GM18517 (cell line): Measurements from ENCODE around the gene HPCA.
"Not testable (repeated sequence)": the region's sequence is repeated elsewhere in the genome, so short reads cannot be mapped to it uniquely, and the experiment has no call there.

ENCODE experiments used
- ATAC-seq: cut with Tn5 transposase; IDR thresholded peaks from one replicate; pipeline ENCODE4 v1.9.1; 2021; ENCODE audit warnings: mild to moderate bottlenecking, moderate library complexity; ENCODE audit not compliant: unreplicated experiment

The HPCA gene

DNA sequence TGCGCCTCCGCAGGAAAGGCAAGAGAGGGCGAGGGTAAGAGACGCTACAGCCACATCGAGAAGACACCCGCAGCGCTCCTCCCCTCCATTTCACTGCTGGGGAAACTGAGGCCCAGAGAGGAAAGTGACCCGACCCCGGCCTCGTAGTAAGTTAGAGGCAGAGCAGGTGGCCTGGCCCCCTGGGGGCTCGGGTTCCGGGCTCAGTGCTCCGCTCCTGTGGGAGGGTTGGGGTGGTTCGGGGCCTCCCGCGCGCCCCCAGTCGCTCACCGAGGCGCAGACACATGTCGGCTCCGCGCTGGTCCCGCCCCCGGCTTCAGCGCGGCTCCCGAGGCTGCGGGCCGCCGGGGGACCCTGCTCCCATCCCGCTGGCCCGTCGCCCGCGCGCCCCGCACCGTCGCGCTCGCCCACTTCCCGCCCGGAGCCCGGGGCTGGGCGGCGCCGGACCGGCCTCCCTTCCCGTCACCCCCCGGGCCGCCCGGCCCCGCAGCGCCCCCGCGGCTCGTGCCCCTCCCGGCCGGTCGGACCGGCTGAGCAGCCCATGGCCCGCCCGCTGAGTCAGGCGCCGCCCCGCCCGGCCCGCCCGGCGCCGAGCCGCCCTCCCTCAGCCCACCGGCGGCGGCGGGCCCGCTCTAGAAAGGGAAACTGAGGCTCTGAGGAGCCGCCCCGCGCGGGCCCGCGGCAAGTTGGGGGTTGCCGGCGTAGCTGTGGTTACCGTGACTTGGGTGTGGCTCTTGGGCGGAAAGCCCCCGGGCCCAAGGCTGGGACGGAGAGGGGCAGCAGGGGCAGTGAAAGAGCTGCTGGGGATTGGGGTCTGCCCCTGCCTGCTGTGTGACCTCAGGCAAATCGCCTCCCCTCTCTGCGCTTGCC, 14.9 kb downstream of the HPCA start, which contains the start of gene TMEM54:
TMEM54 (minus strand) TSS at position 434 of the 867 bp plus-strand sequence; CDS start at position 283, 151 bp downstream.
- ATAC-seq = no peak

DNA sequence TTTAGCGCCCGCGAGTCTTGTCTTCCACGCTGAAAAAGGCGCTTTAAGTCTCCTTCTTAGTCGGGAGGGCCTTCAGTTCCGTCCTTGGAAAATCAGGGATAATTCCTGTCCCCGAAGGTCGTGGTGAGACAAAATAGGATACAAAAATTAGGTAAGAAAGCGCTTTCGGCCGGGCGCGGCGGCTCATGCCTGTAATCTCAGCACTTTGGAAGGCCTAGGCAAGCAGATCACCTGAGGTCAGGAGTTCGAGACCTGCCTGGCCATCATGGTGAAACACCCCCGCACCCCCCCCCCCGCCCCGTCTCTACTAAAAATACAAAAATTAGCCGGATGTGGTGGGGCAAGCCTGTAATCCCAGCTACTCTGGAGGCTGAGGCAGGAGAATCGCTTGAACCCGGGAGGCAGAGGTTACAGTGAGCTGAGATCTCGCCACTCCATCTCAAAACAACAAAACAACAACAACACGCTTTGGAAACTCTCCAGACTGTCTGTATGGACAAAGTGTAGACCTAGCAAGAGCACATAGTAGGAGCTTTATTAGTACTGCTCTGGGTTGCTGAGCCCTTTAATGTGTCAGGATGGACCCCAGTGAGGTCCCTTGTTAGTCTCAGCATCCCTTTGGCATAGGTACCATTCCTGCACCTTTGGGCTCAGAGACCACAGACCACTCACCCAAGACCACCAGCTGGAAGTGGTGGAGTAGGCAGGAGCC, 15.7 kb downstream of the HPCA start:
- no peak for ATAC-seq

DNA sequence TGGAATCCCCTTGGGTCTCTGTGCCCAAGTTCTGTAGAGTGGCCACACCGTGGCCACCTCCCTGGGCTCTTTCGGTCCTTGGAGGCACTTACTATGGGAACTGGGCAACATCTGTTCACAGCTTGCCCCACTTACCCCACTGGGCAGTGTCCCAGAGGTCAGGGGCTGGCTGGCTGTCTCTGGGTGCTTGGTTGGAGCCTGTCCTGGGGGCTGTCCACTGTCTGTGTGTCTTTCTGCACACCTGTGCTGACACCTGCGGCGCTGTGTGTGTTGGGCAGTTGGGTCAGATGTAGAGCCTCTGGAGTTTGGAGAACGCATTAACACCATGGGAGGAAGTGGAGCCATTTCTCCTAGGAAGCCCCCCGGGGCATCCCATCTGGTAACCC, 16.2 kb downstream of the HPCA start:
- no peak for ATAC-seq

DNA sequence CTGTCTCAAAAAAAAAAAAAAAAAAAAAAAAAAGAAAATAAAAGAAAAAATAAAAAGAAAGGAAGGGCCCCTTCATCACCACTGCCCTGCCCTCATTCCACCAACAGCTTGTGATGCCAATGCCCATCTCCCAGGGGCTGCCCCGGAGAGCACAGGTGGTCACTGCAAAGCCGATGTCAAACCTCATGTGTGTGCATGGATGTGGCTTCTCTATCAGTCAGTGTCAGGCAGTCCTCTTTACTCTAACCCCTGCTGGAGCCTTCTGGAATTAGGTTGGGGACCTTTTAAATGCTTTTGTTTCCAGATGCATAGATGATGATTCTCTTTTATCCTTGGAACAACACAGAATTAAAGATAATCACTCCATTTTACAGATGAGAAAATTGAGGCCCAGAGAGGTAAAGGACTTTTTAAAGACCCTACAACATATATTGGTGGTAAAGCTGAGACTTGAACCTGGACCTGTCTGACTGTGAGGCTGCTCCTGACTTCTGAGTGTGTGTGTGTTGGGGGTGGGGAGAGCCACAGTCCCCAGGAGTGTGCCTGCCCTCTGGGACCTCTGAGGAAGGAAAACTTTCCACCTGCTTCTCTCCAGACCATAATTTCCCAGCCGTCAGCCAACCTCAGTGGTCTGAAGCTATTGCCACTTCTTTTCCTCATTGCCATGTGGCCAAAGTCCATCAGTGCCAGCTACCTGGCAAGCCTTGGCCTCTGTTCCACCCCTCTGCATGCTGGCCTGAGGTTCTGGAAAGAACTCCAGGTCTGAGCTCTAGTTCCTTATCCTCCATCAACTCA, 17.9 kb downstream of the HPCA start:
- ATAC-seq = no peak

DNA sequence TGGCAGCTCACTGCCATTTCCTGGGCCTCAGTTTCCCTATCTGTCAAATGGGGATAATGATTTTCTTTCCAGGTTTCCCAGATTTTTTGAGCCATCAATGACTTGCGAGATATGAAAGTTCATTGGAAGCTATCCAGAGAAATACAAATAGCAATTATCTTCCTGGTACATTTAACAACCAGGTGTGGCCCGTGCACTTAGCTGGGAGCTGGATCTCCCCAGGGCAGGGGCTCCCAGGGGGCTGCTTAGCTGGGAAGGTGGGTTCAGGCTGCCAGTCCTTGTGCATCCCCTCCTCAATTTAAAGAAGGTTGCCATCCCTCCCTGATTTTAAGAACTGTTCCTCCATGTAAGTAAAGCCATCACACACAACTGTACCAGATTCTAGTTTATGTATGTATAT, 18.5 kb downstream of the HPCA start:
- no peak for ATAC-seq

DNA sequence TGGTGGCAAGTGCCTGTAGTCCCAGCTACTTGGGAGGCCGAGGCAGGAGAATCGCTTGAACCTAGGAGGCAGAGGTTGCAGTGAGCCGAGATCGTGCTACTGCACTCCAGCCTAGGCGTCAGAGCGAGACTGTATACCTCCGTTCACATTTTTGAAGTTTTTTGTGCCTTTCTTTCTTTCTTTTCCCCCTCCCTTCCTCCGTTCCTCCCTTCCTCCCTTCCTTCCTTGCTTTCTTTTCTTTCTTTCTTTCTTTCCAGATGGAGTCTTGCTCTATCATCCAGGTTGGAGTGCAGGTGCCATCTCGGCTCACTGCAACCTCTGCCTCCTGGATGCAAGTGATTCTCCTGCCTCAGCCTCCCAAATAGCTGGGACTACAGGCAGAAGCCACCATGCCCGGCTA, 19.3 kb downstream of the HPCA start:
- not testable (repeated sequence) for ATAC-seq

DNA sequence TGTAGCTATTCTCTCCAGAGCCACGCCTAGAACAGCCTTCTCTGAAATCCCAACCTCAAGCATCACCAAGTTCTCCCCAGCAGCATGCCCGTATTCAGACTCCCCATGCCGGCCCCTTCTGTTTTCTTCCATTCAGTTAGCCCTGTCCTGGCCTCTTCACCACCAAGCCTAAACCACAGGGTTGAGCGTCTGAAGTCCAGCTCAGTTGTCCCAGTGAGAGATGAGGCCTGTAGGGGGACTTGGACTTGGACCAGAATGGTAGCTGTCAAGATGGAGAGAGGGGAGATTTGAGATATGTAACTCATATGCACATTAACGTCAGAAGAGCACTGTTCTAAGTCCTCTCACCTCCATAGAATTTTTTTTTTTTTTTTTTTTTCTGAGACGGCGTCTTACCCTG, 20.4 kb downstream of the HPCA start:
- ATAC-seq = no peak

DNA sequence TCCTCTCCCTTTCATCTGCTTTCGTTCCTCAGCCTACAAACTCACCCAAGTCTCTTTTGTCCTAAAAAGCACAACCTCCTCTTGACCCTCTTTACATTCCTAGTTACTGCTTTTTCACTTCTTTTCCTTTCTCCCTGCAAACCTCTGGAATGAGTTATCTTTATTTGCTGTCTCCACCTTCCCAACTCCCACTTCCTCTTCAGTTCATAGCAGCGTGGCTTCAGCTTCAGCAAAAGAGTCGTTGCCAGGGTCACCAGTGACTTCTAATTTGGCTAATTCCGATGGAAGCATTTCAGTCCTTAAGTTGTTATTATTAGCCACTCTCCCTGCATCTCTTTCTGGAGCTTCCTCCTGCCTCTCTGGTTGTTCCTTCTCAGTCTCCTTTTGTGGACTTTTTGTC, 21.1 kb downstream of the HPCA start:
- no peak for ATAC-seq

DNA sequence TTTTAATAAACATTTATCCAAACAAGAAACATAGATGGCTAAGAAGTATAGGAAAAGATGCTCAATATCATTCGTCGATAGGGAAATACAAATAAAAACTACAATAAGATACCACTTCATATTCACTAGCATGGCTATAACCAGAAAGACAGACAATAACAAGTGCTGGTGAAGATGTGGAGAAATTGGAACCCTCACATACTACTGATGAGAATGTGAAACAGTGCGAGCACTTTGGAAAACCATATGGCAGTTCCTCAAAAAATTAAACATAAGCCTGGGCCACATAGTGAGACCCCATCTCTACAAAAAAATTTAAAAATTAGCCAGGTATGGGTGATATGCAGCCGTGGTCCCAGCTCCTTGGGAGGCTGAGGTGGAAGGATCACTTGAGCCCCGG, 24.0 kb downstream of the HPCA start:
- ATAC-seq = no peak

DNA sequence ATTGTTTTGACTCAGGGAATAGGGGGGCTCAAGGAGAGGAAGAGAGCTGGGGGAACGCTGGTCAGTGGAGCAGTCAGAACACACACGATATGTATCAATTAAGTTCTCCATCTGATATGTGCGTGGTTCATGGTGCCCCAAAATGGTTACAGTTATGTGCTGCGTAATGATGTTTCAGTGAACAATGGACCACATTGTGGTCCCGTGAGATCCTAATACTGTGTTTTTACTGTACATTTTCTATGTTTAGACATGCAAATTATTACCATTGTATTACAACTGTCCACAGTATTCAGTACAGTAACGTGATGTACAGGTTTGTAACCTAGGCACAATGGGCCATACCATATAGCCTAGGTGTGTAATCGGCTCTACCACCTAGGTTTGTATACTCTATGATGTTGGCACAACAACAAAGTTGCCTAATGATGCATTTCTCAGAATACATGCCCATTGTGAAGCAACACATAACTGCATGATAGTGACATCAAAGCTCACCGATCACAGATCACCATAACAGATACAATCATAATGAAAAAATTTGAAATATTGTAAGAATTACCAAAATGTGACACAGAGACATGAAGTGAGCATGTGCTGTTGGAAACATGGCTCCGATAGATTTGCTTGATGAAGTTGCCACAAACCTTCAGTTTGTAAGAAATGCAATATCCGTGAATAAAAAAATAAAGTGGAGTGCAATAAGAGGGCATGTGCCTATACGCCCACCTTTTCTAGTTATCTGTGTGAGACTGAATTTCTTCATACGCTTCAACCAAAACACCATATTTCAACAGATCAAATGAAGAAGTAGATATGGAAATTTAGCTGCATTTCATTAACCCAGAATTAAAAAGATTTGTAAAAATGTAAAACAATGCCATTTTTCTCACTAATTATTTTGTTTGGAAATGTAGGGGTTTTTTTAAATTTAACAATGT, 29.7 kb downstream of the HPCA start:
- ATAC-seq = no peak

DNA sequence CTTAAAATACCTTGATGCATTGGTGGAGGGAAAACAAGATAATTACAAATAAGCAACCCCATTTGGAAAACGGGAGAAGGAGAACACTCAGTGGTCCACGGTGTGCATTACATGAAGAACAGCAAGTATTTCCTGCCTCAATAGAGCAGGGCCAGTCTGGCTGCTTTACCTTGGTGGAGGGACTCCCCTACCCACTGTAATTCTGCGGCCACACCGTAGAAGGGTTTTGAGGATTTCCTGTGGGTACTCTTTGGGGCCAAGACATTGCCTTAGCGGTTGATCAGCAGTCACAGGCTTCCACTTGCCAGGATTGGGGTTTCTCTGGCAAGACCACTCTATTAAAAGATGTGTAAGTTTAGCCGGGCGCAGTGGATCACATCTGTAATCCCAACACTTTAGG, 31.2 kb downstream of the HPCA start:
- ATAC-seq = no peak

DNA sequence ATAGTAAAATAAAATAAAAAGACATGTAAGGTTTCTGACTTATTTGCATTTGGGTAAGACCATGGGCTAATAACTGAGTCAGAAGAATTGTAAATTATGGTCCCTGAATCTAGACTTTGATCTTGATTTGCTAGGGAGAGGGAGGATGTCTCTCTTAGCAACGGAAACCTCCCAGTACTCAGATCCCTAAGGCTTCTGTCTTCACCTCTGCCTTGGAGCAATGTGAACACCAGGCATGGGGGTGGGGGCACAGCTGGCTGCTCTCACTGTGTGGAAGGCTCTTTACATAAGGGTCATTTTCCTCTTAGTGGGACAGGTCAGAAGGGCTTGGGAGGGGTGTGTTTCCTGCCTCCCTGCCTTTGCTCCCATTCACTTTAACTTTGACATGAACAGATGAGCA, 31.9 kb downstream of the HPCA start:
- no peak for ATAC-seq

DNA sequence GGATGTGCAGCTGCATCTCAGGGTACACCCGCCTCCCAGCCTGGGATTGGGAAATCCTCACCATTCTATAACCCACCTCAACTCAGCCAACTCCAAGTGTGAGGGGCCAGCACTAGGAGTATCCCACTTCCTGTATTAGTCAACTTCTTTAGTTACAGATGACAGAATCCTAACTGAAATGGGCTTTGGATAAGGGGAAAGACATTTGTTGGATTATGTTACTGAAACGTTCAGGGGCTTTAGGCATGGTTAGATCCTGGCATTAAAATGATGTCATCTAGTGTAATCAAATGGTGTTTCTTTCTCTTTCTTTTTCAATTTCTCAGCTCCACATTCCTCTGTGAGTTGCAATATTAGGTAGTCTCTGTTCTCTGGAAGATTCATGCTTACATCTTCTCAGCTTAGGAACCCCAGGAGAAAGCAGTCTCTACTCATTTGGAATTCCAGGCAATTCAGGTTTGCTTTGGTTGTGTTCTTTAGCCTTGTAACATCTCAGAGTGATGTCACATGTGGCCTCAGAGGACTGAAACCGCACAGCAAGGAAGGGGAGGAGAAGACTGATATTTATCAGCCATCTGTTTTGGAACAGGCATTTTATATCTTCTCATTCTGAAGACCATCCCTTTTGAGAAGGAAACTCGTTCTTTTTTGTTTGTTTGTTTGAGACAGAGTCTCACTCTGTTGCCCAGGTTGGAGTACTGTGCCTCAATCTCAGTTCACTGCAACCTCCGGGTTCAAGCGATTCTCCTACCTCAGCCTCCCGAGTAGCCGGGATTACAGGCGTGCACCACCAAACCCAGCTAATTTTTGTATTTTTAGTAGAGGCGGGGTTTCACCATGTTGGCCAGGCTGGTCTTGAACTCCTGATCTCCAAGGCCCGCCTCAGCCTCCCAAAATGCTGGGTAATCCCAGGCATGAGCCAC, 33.8 kb downstream of the HPCA start:
- no peak for ATAC-seq

DNA sequence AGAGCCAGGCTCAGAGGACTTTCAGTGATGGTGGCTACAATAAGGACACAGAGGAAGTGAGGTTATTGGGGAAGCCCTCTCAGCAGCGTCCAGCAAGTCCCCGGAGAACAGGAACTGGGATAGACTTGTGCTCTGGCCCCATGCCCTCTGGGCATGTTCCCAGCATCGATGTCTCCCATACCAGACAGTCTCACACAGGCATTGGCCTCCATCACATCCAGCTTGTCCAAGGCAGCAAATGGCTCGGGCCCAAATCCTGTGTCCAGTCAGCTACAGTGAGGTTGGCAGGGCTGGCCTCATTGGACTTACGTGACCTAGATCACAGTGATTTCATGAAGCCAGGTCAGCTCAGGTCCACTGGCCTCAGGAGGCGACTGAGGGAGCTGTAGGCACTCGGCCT, 34.5 kb downstream of the HPCA start:
- no peak for ATAC-seq

DNA sequence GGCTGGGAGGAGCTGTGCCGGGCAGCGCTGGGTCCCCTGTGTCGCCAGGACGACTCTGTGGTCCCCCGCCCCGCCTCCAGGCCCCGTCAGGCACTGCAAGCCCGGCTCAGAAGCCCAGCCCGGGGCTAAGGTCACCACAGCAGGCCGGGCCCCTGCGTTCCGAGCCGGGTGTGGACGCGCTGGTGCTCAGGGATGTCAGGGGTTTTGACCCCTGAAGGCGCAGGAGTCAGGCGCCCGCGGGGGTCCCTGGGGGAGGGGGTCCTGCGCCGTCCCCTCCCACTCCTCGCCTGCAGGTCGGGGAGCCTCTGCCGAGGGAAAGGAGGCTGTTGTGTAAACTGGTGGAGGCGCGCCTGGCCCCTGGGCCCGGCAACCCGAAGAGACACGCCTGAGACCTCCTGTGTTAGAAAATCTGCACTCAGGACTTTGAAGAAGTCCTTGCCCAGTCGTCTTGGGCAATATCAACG, 38.6 kb downstream of the HPCA start:
- no peak for ATAC-seq

DNA sequence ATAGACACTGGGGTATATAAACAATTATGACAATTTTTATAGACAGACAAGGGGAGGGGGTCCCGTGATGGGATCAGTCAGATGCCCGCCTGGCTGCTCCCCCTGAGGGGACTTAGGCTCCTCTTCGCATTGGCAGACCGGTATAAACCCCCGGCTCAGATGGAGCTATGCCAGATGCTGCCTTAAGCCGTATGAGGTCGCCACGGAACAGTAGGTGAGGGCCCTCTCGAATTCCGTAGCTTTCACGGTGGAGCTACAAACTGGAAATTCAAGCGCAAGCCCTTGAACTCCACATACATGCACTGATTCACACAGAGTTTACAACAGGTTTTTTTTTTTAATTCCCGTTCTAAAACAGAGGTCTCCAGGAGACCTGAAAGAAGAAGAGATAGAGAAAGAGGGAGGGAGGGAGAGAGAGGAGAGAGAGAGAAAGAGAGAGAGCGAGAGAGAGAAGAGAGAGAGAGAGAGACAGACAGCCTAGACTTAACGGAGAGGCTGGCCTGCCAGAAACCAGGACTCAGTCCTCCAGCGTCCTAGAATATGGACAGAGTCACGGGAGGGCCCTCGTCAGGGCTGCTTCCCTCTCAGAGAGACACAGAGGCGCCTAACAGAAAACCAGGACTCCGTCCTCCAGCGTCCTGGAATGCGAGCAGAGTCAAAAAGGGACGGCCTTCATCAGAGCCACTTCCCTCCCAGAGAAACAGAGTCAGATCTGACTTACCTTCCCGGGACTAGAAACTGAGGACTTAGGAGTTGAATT, 39.3 kb downstream of the HPCA start:
- no peak for ATAC-seq

DNA sequence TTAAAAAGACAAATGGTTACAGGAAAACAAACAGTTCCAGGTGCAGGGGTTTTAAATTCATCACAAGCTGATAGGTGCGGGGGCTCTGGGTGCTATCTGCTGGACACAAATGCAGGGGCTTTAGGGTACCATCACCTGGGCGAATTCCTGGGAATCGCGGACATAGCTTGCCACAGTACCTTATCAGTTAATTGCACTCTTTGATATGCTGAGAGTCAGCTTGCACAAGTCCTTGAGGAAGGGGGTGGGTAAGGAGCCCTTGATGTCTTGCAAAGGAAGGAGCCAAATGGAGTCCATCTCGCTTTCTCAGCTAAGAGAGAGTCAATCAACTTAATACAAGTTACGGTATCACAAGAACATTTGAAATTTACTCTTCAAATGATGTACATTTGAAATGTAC, 40.3 kb downstream of the HPCA start:
- no peak for ATAC-seq

DNA sequence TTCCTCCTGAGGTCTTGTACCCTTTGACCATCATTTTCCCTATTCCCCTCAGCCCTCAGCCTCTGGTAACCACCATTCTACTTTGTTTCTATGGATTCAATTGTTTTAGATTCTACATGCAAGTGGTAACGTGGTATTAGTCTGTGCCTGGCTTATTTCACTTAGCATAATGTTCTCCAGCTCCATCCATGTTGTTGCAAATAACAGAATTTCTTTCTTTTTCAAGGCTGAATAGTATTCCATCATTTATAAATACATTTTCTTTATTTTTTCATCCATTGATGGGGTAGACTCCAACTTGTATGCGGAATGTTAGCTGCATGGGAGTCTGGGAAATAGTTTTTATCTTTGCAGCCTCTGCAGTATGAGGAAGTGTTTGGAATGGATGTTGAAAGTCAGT, 41.1 kb downstream of the HPCA start:
- ATAC-seq = no peak

DNA sequence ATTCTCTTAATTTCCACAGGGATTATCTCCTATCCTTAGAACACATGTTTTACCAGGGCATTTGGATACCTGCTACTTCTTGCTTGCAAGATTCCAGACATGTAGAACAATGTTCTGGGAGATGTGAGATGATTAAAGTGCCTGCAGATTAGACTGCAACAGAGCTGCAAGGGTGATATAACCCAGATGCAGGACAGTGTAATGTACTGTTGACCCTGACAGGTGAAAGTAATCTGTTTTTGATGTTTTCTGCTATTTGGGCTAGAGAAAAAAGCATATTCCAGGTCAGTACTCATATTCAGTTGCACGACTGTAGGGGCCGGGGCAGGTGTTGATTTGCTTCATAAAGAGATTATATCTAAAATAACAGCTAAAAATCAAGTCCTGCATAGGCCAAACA, 42.0 kb downstream of the HPCA start:
- no peak for ATAC-seq
